HCT116 (cell line): ENCODE measurements around the gene SLC12A7. TPM values are rescaled to one million over a fixed set of nuclear protein-coding genes. Genes with fewer than 3 reads are reported as not detected.

ENCODE experiments used
- ATAC-seq: fragments of 200-7000 bp; cut with Tn5 transposase; 2 replicates; pipeline ENCODE4 v1.9.1; 2020; ENCODE audit warnings: mild to moderate bottlenecking, moderate library complexity
- BruUV-seq: library from RNA; stranded (reverse); fragments of 400-500 nt; replicated peaks from 2 replicates; lab custom pipeline; 2021; lab: Mats Ljungman, UMichigan
- CTCF ChIA-PET: fragments of 300-600 bp; sonication (Branson Sonifier 250); formaldehyde crosslinking; loops from one replicate; lab custom pipeline; 2021; ENCODE audit warnings: antibody characterized with exemption; lab: Charles Lee
- POLR2A ChIA-PET: fragments of 300-600, 350-600 bp; sonication (Branson Sonifier 250); formaldehyde crosslinking; loops from one replicate; lab custom pipeline; 2021; ENCODE audit warnings: antibody characterized with exemption; lab: Charles Lee
- RAD21 ChIA-PET, 2 experiments: fragments of 300-600 bp; sonication (Branson Sonifier 250); formaldehyde crosslinking; loops; one replicate each; lab custom pipeline; 2023; ENCODE audit warnings: low total read pairs in 2 of 2; ENCODE audit not compliant: uncharacterized antibody in 2 of 2, unreplicated experiment in 2 of 2, low non-redundant PET in 1 of 2; lab: Charles Lee
- DNase-seq: peaks from one replicate; pipeline ENCODE4 v3.0.0-alpha.2; 2010; ENCODE audit warnings: low read depth, low spot score
- H2AFZ ChIP-seq: fragments of 200-600 bp; shearing (Covaris generic), sonication (generic); 2 replicates; pipeline ENCODE4 v1.6.1; 2017; ENCODE audit warnings: low read depth, mixed run types, mixed read lengths, antibody characterized with exemption, low read length; ENCODE audit not compliant: poor library complexity, severe bottlenecking
- H3K27ac ChIP-seq: 2 replicates; pipeline ENCODE4 v1.5.1; 2012; ENCODE audit warnings: low read depth, low read length
- H3K27me3 ChIP-seq: fragments of 200-600 bp; sonication (generic); 2 replicates; pipeline ENCODE4 v1.6.1; 2016; ENCODE audit warnings: mixed run types, low read length, mixed read lengths; ENCODE audit not compliant: insufficient read depth
- H3K36me3 ChIP-seq, 2 experiments: fragments of 200-500 bp in 1 of 2; fragments of 200-600 bp in 1 of 2; sonication (Bioruptor generic) in 1 of 2; sonication (generic) in 1 of 2; 2 replicates each; pipeline versions ENCODE4 v1.5.1 to v1.6.1; 2014 to 2016; ENCODE audit warnings: low read length in 2 of 2, inconsistent platforms in 1 of 2, mixed read lengths in 1 of 2, mixed run types in 1 of 2; ENCODE audit not compliant: insufficient read depth in 2 of 2, control insufficient read depth in 1 of 2
- H3K4me1 ChIP-seq, 2 experiments: fragments of 200-600 bp in 1 of 2; sonication (generic) in 1 of 2; 2 replicates each; pipeline versions ENCODE4 v1.5.1 to v1.6.1; 2012 to 2017; ENCODE audit warnings: low read length in 2 of 2, inconsistent platforms in 1 of 2, mild to moderate bottlenecking in 1 of 2, mixed read lengths in 1 of 2, mixed run types in 1 of 2, moderate library complexity in 1 of 2; ENCODE audit not compliant: insufficient read depth in 2 of 2, control insufficient read depth in 1 of 2
- H3K4me2 ChIP-seq: fragments of 200-600 bp; sonication (generic); 2 replicates; pipeline ENCODE4 v1.6.1; 2017; ENCODE audit warnings: mixed run types, low read length, mixed read lengths
- H3K4me3 ChIP-seq, 2 experiments: fragments of 200-600 bp in 1 of 2; sonication (generic) in 1 of 2; replicated peaks in 1 of 2; 2 replicates each; pipeline ENCODE4 v1.5.1; 2011 to 2016; ENCODE audit warnings: low read length in 2 of 2, control low read depth in 1 of 2, low read depth in 1 of 2, mild to moderate bottlenecking in 1 of 2, mixed read lengths in 1 of 2, mixed run types in 1 of 2
- H3K79me2 ChIP-seq: fragments of 200-600 bp; sonication (generic); 2 replicates; pipeline ENCODE4 v1.6.1; 2017; ENCODE audit warnings: mild to moderate bottlenecking, mixed run types, low read length, moderate library complexity, mixed read lengths; ENCODE audit not compliant: insufficient read depth
- H3K9ac ChIP-seq: fragments of 200-600 bp; sonication (generic); 2 replicates; pipeline ENCODE4 v1.6.1; 2016; ENCODE audit warnings: low read length, mixed read lengths
- H3K9me2 ChIP-seq: fragments of 200-600 bp; sonication (generic), shearing (Covaris generic); 2 replicates; pipeline ENCODE4 v1.6.1; 2017; ENCODE audit warnings: mixed run types, mild to moderate bottlenecking, moderate library complexity; ENCODE audit not compliant: insufficient read depth
- H3K9me3 ChIP-seq, 2 experiments: fragments of 200-500 bp in 1 of 2; fragments of 200-600 bp in 1 of 2; sonication (Bioruptor generic) in 1 of 2; sonication (generic) in 1 of 2; 2 replicates each; pipeline ENCODE4 v1.6.1; 2014 to 2017; ENCODE audit warnings: low read length in 2 of 2, mixed read lengths in 2 of 2, inconsistent platforms in 1 of 2, low read depth in 1 of 2, mild to moderate bottlenecking in 1 of 2, mixed run types in 1 of 2, moderate library complexity in 1 of 2; ENCODE audit not compliant: control insufficient read depth in 1 of 2, insufficient read depth in 1 of 2
- H4K20me1 ChIP-seq: fragments of 200-600 bp; sonication (generic), shearing (Covaris generic); 2 replicates; pipeline ENCODE4 v1.6.1; 2017; ENCODE audit warnings: mixed run types, mild to moderate bottlenecking, moderate library complexity; ENCODE audit not compliant: insufficient read depth
- CEBPB ChIP-seq: IDR thresholded peaks from 2 replicates; pipeline ENCODE4 v1.6.1; 2012; ENCODE audit warnings: low read depth
- CTCF ChIP-seq, 3 experiments: fragments of 200-600 bp in 1 of 3; sonication (generic) in 1 of 3; IDR thresholded peaks in 2 of 3; conservative IDR thresholded peaks in 1 of 3; 2 replicates each; pipeline ENCODE4 v1.5.1; 2012 to 2017; ENCODE audit warnings: low read depth in 2 of 3, low read length in 2 of 3, antibody characterized with exemption in 1 of 3, borderline replicate concordance in 1 of 3, control low read depth in 1 of 3, mild to moderate bottlenecking in 1 of 3, mixed read lengths in 1 of 3, mixed run types in 1 of 3, moderate library complexity in 1 of 3; ENCODE audit not compliant: insufficient read depth in 1 of 3
- RAD21 ChIP-seq: IDR thresholded peaks from 2 replicates; pipeline ENCODE4 v1.6.1; 2012; ENCODE audit warnings: low read depth, mild to moderate bottlenecking
- intact Hi-C: fragments of 100-400 bp; cut with micrococcal nuclease; formaldehyde crosslinking; loops from 2 replicates; pipeline ENCODE4 v1.10.0; 2022
- total RNA-seq: library from RNA; stranded (reverse); gene quantifications from one replicate; pipeline ENCODE4 v1.2.1, GENCODE V29; 2021; ENCODE audit not compliant: unreplicated experiment

Gene SLC12A7
- total RNA-seq, 1 experiment from 2014 or later = 29.6 TPM

GRCh38 chr5:1092122-1092521, 19.7 kb downstream of the SLC12A7 start:
- POLR2A ChIA-PET = no interaction called here
- BruUV-seq = no TSS peak
- intact Hi-C loops = no loop called here
- Histone ChIP-seq H3K9me3 (no peaks in the 10 kb centered on the region), H3K27ac (no peak overlapping the region), H3K36me3 (peaks cover 4 to 5% of the 10 kb centered on the region in 2 experiments; a peak in 1 of 4 replicates), H2AFZ (no peak overlapping the region), H3K9me2 (no peaks in the 10 kb centered on the region), H3K79me2 (no peaks in the 10 kb centered on the region; the same call in 1 of the 2 replicates), H3K4me1 (no peaks in the 10 kb centered on the region), H3K27me3 (no peaks in the 10 kb centered on the region), H3K9ac (no peak overlapping the region), H4K20me1 (no peaks in the 10 kb centered on the region), H3K4me2 (no peak overlapping the region), H3K4me3 (no peak overlapping the region)
- TF ChIP-seq RAD21 = no peak
- ATAC-seq (no peak), DNase-seq (no peak)
- CTCF ChIA-PET = no interaction called here
- RAD21 ChIA-PET = no interaction called here

- TF ChIP-seq CTCF (IDR thresholded peaks at IDR 0.05 in 2 of 3, conservative IDR thresholded peaks at IDR 0.05 in 1 of 3; ENCODE audit: borderline replicate concordance in 1 of 3, insufficient read depth in 1 of 3, low read depth in 2 of 3, low read length in 2 of 3) = no peak
- no peak for TF ChIP-seq CEBPB
- Histone ChIP-seq H3K79me2 (no peaks in the 10 kb centered on the region; the same call in 1 of the 2 replicates), H3K9me3 (no peaks in the 10 kb centered on the region), H3K4me1 (no peaks in the 10 kb centered on the region), H3K4me3 (no peak overlapping the region), H3K9me2 (no peaks in the 10 kb centered on the region), H3K36me3 (peaks cover 4 to 5% of the 10 kb centered on the region in 2 experiments; a peak in 1 of 4 replicates), H3K4me2 (no peak overlapping the region), H3K27ac (no peak overlapping the region), H3K27me3 (no peaks in the 10 kb centered on the region), H3K9ac (no peak overlapping the region), H2AFZ (no peak overlapping the region), H4K20me1 (no peaks in the 10 kb centered on the region)
- intact Hi-C loops = no loop called here
- no peak for DNase-seq
- POLR2A ChIA-PET = no interaction called here
- BruUV-seq = no TSS peak
- RAD21 ChIA-PET = no interaction called here
- ATAC-seq = no peak
- CTCF ChIA-PET = no interaction called here
These were observed 20.2 kb downstream of the SLC12A7 start for GRCh38 chr5:1091632-1092031.
